T-cell (primary cell): ENCODE results near the gene RSAD1. TPM values are rescaled to one million over a fixed set of nuclear protein-coding genes. Genes with fewer than 3 reads are reported as not detected.

Experiments used
- ATAC-seq, 4 experiments: fragments of 200-7000 bp in 3 of 4; fragments of 150-1000 bp in 1 of 4; cut with Tn5 transposase; replicated peaks in 1 of 4; 1 replicate in 3 of 4; 2 replicates in 1 of 4; pipeline ENCODE4 v1.10.0; 2021; ENCODE audit warnings: moderate library complexity in 3 of 4, mild to moderate bottlenecking in 2 of 4, moderate number of reproducible peaks in 1 of 4
- CTCF ChIA-PET, 2 donors: fragments of 300-600 bp; sonication (Branson Sonifier 250); formaldehyde crosslinking; loops; one replicate each; lab custom pipeline; 2022; ENCODE audit warnings: antibody characterized with exemption in 2 of 2; lab: Charles Lee
- POLR2A ChIA-PET, 2 donors: fragments of 300-600 bp; sonication (Branson Sonifier 250); formaldehyde crosslinking; loops; one replicate each; lab custom pipeline; 2022; ENCODE audit warnings: antibody characterized with exemption in 2 of 2; lab: Charles Lee
- DNase-seq, 35 experiments: peaks; one replicate each; pipeline versions ENCODE4 v3.0.0 to v3.0.0-alpha.2; 2013 to 2023
- H3K27ac ChIP-seq: one replicate; pipeline ENCODE4 v1.5.1; 2013; ENCODE audit warnings: low read length
- H3K27me3 ChIP-seq, 2 experiments: replicated peaks in 1 of 2; 1 replicate in 1 of 2; 2 replicates in 1 of 2; pipeline versions ENCODE4 v1.6.1 to v1.7.0; 2013; ENCODE audit warnings: low read length in 1 of 2, mixed read lengths in 1 of 2; ENCODE audit not compliant: control insufficient read depth in 2 of 2, insufficient read depth in 2 of 2; ENCODE audit errors: extremely low read depth in 1 of 2
- H3K36me3 ChIP-seq, 2 donors: 1 replicate in 1 of 2; 2 replicates in 1 of 2; pipeline versions ENCODE4 v1.6.1 to v1.7.0; 2013; ENCODE audit warnings: low read length in 1 of 2; ENCODE audit not compliant: control insufficient read depth in 2 of 2, insufficient read depth in 1 of 2; ENCODE audit errors: extremely low read depth in 1 of 2
- H3K4me1 ChIP-seq, 2 experiments: 1 replicate in 1 of 2; 2 replicates in 1 of 2; pipeline versions ENCODE4 v1.6.1 to v1.7.0; 2013; ENCODE audit warnings: low read length in 2 of 2, mixed read lengths in 1 of 2; ENCODE audit not compliant: insufficient read depth in 2 of 2, control insufficient read depth in 1 of 2; ENCODE audit errors: extremely low read depth in 1 of 2
- H3K4me3 ChIP-seq, 2 donors: 1 replicate in 1 of 2; 2 replicates in 1 of 2; pipeline versions ENCODE4 v1.5.1 to v1.7.0; 2013; ENCODE audit warnings: mild to moderate bottlenecking in 2 of 2, low read length in 1 of 2, moderate library complexity in 1 of 2; ENCODE audit not compliant: control insufficient read depth in 1 of 2; ENCODE audit errors: extremely low read depth in 1 of 2
- H3K9me3 ChIP-seq: 2 replicates; pipeline ENCODE4 v1.7.0; 2013
- H3K27ac Mint-ChIP-seq, 2 donors: one replicate each; pipeline ENCODE4 v1.8.0; 2020 to 2021; ENCODE audit warnings: mild to moderate bottlenecking in 2 of 2, mixed read lengths in 2 of 2
- H3K27me3 Mint-ChIP-seq, 2 donors: one replicate each; pipeline ENCODE4 v1.8.0; 2021 to 2022; ENCODE audit warnings: mixed read lengths in 2 of 2
- H3K36me3 Mint-ChIP-seq: one replicate; pipeline ENCODE4 v1.8.0; 2021; ENCODE audit warnings: mixed read lengths
- H3K4me1 Mint-ChIP-seq, 3 donors: one replicate each; pipeline ENCODE4 v1.8.0; 2020 to 2022; ENCODE audit warnings: mixed read lengths in 3 of 3, mild to moderate bottlenecking in 1 of 3
- H3K4me3 Mint-ChIP-seq, 3 donors: one replicate each; pipeline ENCODE4 v1.8.0; 2020 to 2022; ENCODE audit warnings: mild to moderate bottlenecking in 3 of 3, mixed read lengths in 3 of 3, moderate library complexity in 3 of 3
- H3K9me3 Mint-ChIP-seq, 3 donors: one replicate each; pipeline ENCODE4 v1.8.0; 2020 to 2022; ENCODE audit warnings: mixed read lengths in 3 of 3
- WGBS: methylation state at CpG from one replicate; pipeline ENCODE4 v1.1.5; 2013; ENCODE audit warnings: missing lambda C conversion rate; ENCODE audit not compliant: insufficient coverage; 5-methylcytosine and 5-hydroxymethylcytosine counted together
- total RNA-seq, 35 experiments: library from RNA in 6 of 35; stranded (reverse) in 6 of 35; fragments of 120-200 nt in 1 of 35; gene quantifications; one replicate each; pipeline versions ENCODE4 v1.2.1 to v1.2.4 and lab custom pipeline; 2013 to 2026

Gene RSAD1
- total RNA-seq, 5 donors from 2014 or later (not counting 1 experiment from before 2014, with no cell fraction given) = 61.2 to 80.9 (median 73.2) TPM

GRCh38 chr17:50484386-50485155 lies 5.9 kb downstream of the RSAD1 start:
- ATAC-seq (no peak), DNase-seq (no peak)
- H3K9me3 ChIP-seq = no peaks in the 10 kb centered on the region
- H3K27me3 ChIP-seq = no peaks in the 10 kb centered on the region
- POLR2A ChIA-PET = interaction anchor here (0.5 to 0.8 kb wide), 3 partner anchors 20 to 1567 kb away, joined by 3 to 22 read pairs (median 4); no protein-coding TSS in a partner anchor
- Mint-ChIP-seq H3K4me3 (no peak overlapping the region), H3K27ac (no peak overlapping the region), H3K36me3 (peaks cover 20% of the 10 kb centered on the region), H3K9me3 (no peaks in the 10 kb centered on the region), H3K27me3 (no peaks in the 10 kb centered on the region), H3K4me1 (peaks cover 16 to 18% (median 17%) of the 10 kb centered on the region in 3 donors)
- no peak overlapping the region for H3K27ac ChIP-seq
- CTCF ChIA-PET = interaction anchor here (0.5 to 0.9 kb wide), 2 partner anchors 9 to 116 kb away, joined by 3 to 5 read pairs; no protein-coding TSS in a partner anchor
- peaks cover 19 to 45% of the 10 kb centered on the region in 2 donors for H3K36me3 ChIP-seq
- H3K4me1 ChIP-seq = peaks cover 2 to 5% of the 10 kb centered on the region in 2 experiments
- no peak overlapping the region for H3K4me3 ChIP-seq
- WGBS = 100% methylated on average over 2 of the region's 11 CpGs

DNA sequence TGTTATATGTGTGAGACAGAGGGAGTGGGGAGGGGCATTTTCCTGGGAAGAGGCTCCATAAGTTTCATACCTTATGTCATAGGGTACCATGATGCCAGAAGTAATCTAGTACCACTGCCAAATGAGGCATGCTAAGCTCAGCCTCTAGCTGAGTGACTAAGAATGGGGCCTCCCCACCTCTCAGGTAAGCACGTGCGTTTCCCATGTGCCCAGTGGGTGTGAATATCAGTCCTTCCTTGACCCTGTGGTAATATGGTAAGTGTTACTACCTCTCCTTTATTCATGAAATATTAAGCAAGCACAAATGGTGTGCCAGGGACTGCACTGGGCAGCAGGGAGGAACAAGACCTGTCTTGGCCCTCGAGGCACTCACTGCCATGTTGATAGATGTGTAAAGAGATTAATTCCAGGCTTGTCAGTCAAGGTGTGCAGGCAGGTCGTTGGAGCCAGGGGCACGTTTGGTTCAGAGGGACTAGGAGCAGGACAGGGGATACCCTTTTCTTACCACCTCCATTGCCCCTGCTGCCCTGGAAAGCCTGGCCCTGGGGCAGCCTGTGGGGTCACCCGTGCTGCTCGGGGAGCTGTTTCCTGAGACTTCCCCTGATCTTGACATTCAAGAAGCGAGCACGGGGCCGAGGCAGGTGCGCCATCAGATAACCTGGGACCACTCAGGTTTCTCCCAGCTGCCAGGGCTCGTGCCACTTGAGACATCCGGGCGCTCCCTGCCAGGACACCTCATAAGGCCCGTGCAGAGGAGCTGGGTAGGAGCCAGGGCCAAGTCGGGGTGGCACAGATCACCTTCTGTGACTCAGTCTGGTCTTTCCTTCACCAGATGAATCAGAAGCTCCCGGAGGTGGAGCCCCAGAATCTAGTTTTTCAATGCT lies 8.8 kb downstream of the RSAD1 start:
- Mint-ChIP-seq H3K4me1 (peaks cover under 1 to 5% (median 4%) of the 10 kb centered on the region in 3 donors), H3K27ac (no peak overlapping the region), H3K36me3 (peaks cover 20% of the 10 kb centered on the region), H3K27me3 (no peaks in the 10 kb centered on the region), H3K4me3 (no peak overlapping the region), H3K9me3 (no peaks in the 10 kb centered on the region)
- no peak for DNase-seq
- Histone ChIP-seq H3K36me3 (peaks cover 15 to 35% of the 10 kb centered on the region in 2 donors), H3K27me3 (no peaks in the 10 kb centered on the region), H3K9me3 (no peaks in the 10 kb centered on the region), H3K4me1 (no peaks in the 10 kb centered on the region), H3K27ac (no peak overlapping the region), H3K4me3 (no peak overlapping the region)
- 87% methylated on average over 14 of the region's 17 CpGs for WGBS
- ATAC-seq = no peak
- POLR2A ChIA-PET = interaction anchor here in 1 of 2 donors (0.6 kb wide), 1 partner anchor 8 kb away, joined by 5 read pairs; no protein-coding TSS in a partner anchor
- CTCF ChIA-PET = interaction anchor here (0.5 to 0.6 kb wide), 2 partner anchors 78 to 204 kb away, joined by 3 read pairs; no protein-coding TSS in a partner anchor

GRCh38 chr17:50488880-50489279 lies 10.2 kb downstream of the RSAD1 start:
- H3K9me3 ChIP-seq = no peaks in the 10 kb centered on the region
- CTCF ChIA-PET = no interaction called here
- Mint-ChIP-seq H3K4me3 (no peak overlapping the region), H3K27me3 (no peaks in the 10 kb centered on the region), H3K4me1 (no peaks in the 10 kb centered on the region), H3K27ac (no peak overlapping the region), H3K9me3 (no peaks in the 10 kb centered on the region), H3K36me3 (peaks cover 11% of the 10 kb centered on the region)
- no peak overlapping the region for H3K4me3 ChIP-seq
- no peak for ATAC-seq
- 69% methylated on average over 2 of the region's 2 CpGs for WGBS
- no peak for DNase-seq
- H3K4me1 ChIP-seq = no peaks in the 10 kb centered on the region
- POLR2A ChIA-PET = no interaction called here
- H3K36me3 ChIP-seq = peaks cover 6 to 26% of the 10 kb centered on the region in 2 donors
- no peaks in the 10 kb centered on the region for H3K27me3 ChIP-seq
- no peak overlapping the region for H3K27ac ChIP-seq

DNA sequence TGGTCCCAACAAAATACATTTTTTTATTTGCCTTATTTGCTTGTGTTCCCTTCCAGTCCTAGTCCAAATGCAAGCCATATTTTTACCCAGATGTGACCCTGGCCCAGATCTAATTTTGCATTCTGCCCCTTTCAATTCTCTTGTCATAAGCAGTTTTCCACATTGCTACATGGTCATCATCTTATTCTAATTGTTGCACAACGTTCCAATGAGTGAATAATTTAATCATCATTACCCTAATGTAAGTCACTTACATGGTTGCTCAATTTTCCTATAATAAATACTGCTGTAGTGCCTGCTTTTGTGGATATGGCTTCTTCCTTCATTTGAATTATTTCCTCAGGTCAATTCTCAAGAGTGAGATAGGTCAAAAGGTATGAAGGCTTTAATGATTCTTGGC lies 12.8 kb downstream of the RSAD1 start:
- H3K9me3 Mint-ChIP-seq = no peaks in the 10 kb centered on the region
- ATAC-seq (no peak), DNase-seq (no peak)
- Histone ChIP-seq H3K27ac (no peak overlapping the region), H3K4me1 (no peaks in the 10 kb centered on the region), H3K27me3 (peaks cover 0 to 11% of the 10 kb centered on the region in 2 experiments), H3K36me3 (peaks cover 5 to 6% of the 10 kb centered on the region in 2 donors), H3K9me3 (no peaks in the 10 kb centered on the region), H3K4me3 (no peak overlapping the region)
- no peaks in the 10 kb centered on the region for H3K36me3 Mint-ChIP-seq
- CTCF ChIA-PET = no interaction called here
- no CpG with 5 or more reads among the region's 1 CpG for WGBS
- POLR2A ChIA-PET = interaction anchor here in 1 of 2 donors (0.6 kb wide), 1 partner anchor 284 kb away, joined by 4 read pairs; no protein-coding TSS in a partner anchor
- no peak overlapping the region for H3K4me3 Mint-ChIP-seq
- H3K4me1 Mint-ChIP-seq = no peaks in the 10 kb centered on the region
- no peak overlapping the region for H3K27ac Mint-ChIP-seq
- peaks cover 0 to 1% of the 10 kb centered on the region in 2 donors for H3K27me3 Mint-ChIP-seq

- no peaks in the 10 kb centered on the region for H3K9me3 Mint-ChIP-seq
- no peaks in the 10 kb centered on the region for H3K36me3 Mint-ChIP-seq
- H3K27ac ChIP-seq = no peak overlapping the region
- H3K9me3 ChIP-seq = no peaks in the 10 kb centered on the region
- H3K36me3 ChIP-seq = peaks cover 2 to 4% of the 10 kb centered on the region in 2 donors
- no peak overlapping the region for H3K4me3 ChIP-seq
- no peaks in the 10 kb centered on the region for H3K4me1 Mint-ChIP-seq
- POLR2A ChIA-PET = interaction anchor here in 1 of 2 donors (0.6 kb wide), 1 partner anchor 285 kb away, joined by 4 read pairs; no protein-coding TSS in a partner anchor
- WGBS = no CpG with 5 or more reads among the region's 8 CpGs
- H3K4me3 Mint-ChIP-seq = no peak overlapping the region
- CTCF ChIA-PET = no interaction called here
- peaks cover 0 to 2% of the 10 kb centered on the region in 2 donors for H3K27me3 Mint-ChIP-seq
- ATAC-seq (no peak), DNase-seq (no peak)
- no peaks in the 10 kb centered on the region for H3K4me1 ChIP-seq
- no peak overlapping the region for H3K27ac Mint-ChIP-seq
- peaks cover 0 to 11% of the 10 kb centered on the region in 2 experiments for H3K27me3 ChIP-seq
Observed at GRCh38 chr17:50492214-50492613, 13.6 kb downstream of the RSAD1 start.

GRCh38 chr17:50493744-50494143 lies 15.1 kb downstream of the RSAD1 start:
- Histone ChIP-seq H3K27me3 (peaks cover 0 to 11% of the 10 kb centered on the region in 2 experiments), H3K27ac (no peak overlapping the region), H3K4me3 (no peak overlapping the region), H3K9me3 (no peaks in the 10 kb centered on the region), H3K36me3 (no peaks in the 10 kb centered on the region), H3K4me1 (no peaks in the 10 kb centered on the region)
- no peaks in the 10 kb centered on the region for H3K36me3 Mint-ChIP-seq
- H3K9me3 Mint-ChIP-seq = no peaks in the 10 kb centered on the region
- DNase-seq (no peak), ATAC-seq (no peak)
- H3K27ac Mint-ChIP-seq = no peak overlapping the region
- WGBS = 68% methylated on average over 2 of the region's 3 CpGs
- no peak overlapping the region for H3K4me3 Mint-ChIP-seq
- H3K4me1 Mint-ChIP-seq = no peaks in the 10 kb centered on the region
- POLR2A ChIA-PET = no interaction called here
- peaks cover 0 to 2% of the 10 kb centered on the region in 2 donors for H3K27me3 Mint-ChIP-seq
- CTCF ChIA-PET = no interaction called here
